ENCODE results near the gene FGGY.

The FGGY gene

DNA sequence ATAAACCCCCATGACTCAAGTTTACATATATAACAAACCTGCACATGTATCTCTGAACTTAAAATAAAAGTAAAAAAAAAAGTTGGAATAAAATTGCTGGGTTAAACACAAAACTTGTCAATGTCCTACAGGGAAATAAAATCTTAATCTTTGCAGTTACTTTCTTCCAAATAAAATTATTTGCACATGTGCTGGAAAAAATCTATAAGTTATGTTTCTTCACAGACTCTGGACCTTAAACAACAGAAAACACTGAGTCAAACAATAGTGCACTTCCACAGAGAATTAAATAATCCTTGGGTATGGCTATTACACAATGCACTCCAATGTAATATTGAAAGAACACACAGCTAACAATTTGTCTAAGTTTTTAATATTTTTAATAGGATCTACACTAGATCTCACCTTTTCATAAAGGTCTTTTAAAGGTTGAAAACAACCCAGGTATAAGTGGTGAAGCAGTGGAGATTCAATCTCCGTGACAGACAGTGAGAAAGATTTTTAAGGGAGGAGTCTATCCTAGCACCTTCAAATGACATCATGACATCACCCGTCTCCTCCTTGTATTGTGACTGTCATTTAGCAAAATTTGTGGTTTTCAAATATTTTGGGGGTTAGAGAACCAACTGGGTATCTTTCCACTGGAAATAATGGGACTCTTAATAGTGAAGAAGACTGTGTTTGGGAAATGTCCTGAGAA lies 25.2 kb upstream of the FGGY start:
- POLR2A ChIA-PET: no interaction called here
- no peaks in the 10 kb centered on the region for H3K9me3 ChIP-seq (ENCODE audit: control insufficient read depth, insufficient read depth, low read depth, low read length)
- no peak overlapping the region for H3K4me3 ChIP-seq (ENCODE audit: low read depth, low read length)
- peaks cover 2% of the 10 kb centered on the region; the same call in 1 of the 2 replicates for H3K4me1 ChIP-seq (ENCODE audit: control insufficient read depth, insufficient read depth, low read length)
- CTCF ChIA-PET: interaction anchor here (0.6 kb wide), 1 partner anchor 87 kb away, joined by 3 read pairs; no protein-coding TSS in a partner anchor
- H3K27ac ChIP-seq (ENCODE audit: extremely low read depth, low read depth, low read length): no peak overlapping the region
- TF ChIP-seq ZSCAN23 (tag by site-specific recombination; IDR thresholded peaks at IDR 0.05) (no peak), ZBTB48 (tag by site-specific recombination; IDR thresholded peaks at IDR 0.05) (no peak), ZNF654 (tag by site-specific recombination; IDR thresholded peaks at IDR 0.05; ENCODE audit: low read depth) (no peak), ZNF335 (tag by site-specific recombination; conservative IDR thresholded peaks at IDR 0.05) (no peak), ZXDB (tag by site-specific recombination; IDR thresholded peaks at IDR 0.05) (no peak), ZNF112 (tag by site-specific recombination; IDR thresholded peaks at IDR 0.05) (no peak), ZNF350 (tag by site-specific recombination; IDR thresholded peaks at IDR 0.05) (no peak), ZNF133 (tag by site-specific recombination; IDR thresholded peaks at IDR 0.05) (peak; percentile 78), ZNF416 (tag by site-specific recombination; IDR thresholded peaks at IDR 0.05) (no peak), SETDB1 (IDR thresholded peaks at IDR 0.05; ENCODE audit: insufficient read length, low read length) (no peak), GLI4 (tag by site-specific recombination; IDR thresholded peaks at IDR 0.05) (no peak)
- TF ChIP-seq, protein P1, sequence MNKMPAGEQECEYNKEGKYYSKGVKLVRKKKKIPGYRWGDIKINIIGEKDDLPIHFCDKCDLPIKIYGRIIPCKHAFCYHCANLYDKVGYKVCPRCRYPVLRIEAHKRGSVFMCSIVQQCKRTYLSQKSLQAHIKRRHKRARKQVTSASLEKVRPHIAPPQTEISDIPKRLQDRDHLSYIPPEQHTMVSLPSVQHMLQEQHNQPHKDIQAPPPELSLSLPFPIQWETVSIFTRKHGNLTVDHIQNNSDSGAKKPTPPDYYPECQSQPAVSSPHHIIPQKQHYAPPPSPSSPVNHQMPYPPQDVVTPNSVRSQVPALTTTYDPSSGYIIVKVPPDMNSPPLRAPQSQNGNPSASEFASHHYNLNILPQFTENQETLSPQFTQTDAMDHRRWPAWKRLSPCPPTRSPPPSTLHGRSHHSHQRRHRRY (tag by site-specific recombination; IDR thresholded peaks at IDR 0.05): no peak
- TF ChIP-seq, protein P2, sequence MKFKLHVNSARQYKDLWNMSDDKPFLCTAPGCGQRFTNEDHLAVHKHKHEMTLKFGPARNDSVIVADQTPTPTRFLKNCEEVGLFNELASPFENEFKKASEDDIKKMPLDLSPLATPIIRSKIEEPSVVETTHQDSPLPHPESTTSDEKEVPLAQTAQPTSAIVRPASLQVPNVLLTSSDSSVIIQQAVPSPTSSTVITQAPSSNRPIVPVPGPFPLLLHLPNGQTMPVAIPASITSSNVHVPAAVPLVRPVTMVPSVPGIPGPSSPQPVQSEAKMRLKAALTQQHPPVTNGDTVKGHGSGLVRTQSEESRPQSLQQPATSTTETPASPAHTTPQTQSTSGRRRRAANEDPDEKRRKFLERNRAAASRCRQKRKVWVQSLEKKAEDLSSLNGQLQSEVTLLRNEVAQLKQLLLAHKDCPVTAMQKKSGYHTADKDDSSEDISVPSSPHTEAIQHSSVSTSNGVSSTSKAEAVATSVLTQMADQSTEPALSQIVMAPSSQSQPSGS (tag by site-specific recombination; IDR thresholded peaks at IDR 0.05; ENCODE audit: low read depth): peak; percentile 35; the same call in 1 of the 2 replicates
- TF ChIP-seq, protein P3, sequence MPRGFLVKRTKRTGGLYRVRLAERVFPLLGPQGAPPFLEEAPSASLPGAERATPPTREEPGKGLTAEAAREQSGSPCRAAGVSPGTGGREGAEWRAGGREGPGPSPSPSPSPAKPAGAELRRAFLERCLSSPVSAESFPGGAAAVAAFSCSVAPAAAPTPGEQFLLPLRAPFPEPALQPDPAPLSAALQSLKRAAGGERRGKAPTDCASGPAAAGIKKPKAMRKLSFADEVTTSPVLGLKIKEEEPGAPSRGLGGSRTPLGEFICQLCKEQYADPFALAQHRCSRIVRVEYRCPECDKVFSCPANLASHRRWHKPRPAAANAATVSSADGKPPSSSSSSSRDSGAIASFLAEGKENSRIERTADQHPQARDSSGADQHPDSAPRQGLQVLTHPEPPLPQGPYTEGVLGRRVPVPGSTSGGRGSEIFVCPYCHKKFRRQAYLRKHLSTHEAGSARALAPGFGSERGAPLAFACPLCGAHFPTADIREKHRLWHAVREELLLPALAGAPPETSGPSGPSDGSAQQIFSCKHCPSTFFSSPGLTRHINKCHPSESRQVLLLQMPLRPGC (tag by site-specific recombination; IDR thresholded peaks at IDR 0.05): no peak
- no peaks in the 10 kb centered on the region for H3K36me3 ChIP-seq (ENCODE audit: control insufficient read depth in 2 of 2, insufficient read depth in 1 of 2, low read length in 2 of 2)

DNA sequence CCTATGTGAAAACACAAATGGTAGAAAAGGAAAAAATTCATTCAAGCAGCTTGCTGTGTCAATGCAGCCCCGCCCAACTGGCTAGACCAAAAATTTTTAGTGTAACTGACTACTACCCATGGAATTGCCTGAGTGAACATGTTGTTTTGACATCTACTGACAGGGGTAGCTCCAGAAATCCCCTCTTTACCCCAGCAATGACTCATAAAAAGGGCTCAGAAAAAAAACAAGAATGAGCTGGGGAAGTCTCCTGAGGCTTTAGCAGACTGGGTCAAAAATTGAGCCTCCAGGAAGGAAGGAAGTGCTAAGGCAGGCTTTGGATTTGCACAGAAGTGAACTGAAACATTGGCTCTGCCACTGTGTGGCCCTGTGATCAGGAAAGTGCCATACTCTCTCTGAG lies 24.4 kb upstream of the FGGY start:
- Histone ChIP-seq H3K9me3 (ENCODE audit: control insufficient read depth, insufficient read depth, low read depth, low read length) (no peaks in the 10 kb centered on the region), H3K36me3 (ENCODE audit: control insufficient read depth in 2 of 2, insufficient read depth in 1 of 2, low read length in 2 of 2) (no peaks in the 10 kb centered on the region), H3K4me1 (ENCODE audit: control insufficient read depth, insufficient read depth, low read length) (peaks cover 2% of the 10 kb centered on the region; the same call in 1 of the 2 replicates), H3K4me3 (ENCODE audit: low read depth, low read length) (no peak overlapping the region), H3K27ac (ENCODE audit: extremely low read depth, low read depth, low read length) (no peak overlapping the region)
- no peak for TF ChIP-seq ZNF394 (tag by site-specific recombination; IDR thresholded peaks at IDR 0.05; ENCODE audit: borderline replicate concordance)
- no peak for TF ChIP-seq ZNF48 (tag by site-specific recombination; IDR thresholded peaks at IDR 0.05)
- TF ChIP-seq ZNF335 (tag by site-specific recombination; conservative IDR thresholded peaks at IDR 0.05): no peak
- no peak for TF ChIP-seq ZNF549 (tag by site-specific recombination; IDR thresholded peaks at IDR 0.05)
- POLR2A ChIA-PET: no interaction called here
- CTCF ChIA-PET: interaction anchor here (0.6 kb wide), 1 partner anchor 86 kb away, joined by 3 read pairs; no protein-coding TSS in a partner anchor

DNA sequence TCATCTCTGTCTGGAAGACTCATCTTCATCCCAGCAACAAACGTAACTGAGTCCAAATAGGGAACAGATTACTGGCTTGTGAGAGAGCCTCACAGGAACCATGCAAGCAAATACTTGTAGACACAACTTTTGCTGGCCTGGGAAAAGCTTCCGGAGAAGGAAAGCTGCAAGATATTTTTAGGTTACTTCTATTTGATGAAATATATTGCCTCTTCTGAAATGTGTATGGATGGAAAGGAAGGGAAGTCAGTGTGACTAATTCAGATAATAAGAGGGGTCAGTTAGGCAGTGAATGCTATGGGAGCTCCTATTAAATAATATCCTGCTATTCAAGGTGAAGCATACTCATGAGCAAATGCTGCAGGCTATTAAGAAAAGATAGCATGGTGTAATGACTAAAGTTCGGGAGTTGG lies 20.4 kb upstream of the FGGY start:
- Histone ChIP-seq H3K4me3 (ENCODE audit: low read depth, low read length) (no peak overlapping the region), H3K27ac (ENCODE audit: extremely low read depth, low read depth, low read length) (no peak overlapping the region), H3K4me1 (ENCODE audit: control insufficient read depth, insufficient read depth, low read length) (peaks cover 2% of the 10 kb centered on the region; the same call in 1 of the 2 replicates), H3K36me3 (ENCODE audit: control insufficient read depth in 2 of 2, insufficient read depth in 1 of 2, low read length in 2 of 2) (no peaks in the 10 kb centered on the region), H3K9me3 (ENCODE audit: control insufficient read depth, insufficient read depth, low read depth, low read length) (no peaks in the 10 kb centered on the region)
- ChIA-PET POLR2A (no interaction called here), CTCF (no interaction called here)
- TF ChIP-seq ZNF621 (tag by site-specific recombination; IDR thresholded peaks at IDR 0.05) (no peak), SP3 (tag by site-specific recombination; IDR thresholded peaks at IDR 0.05) (no peak), HOXD13 (CRISPR knock-in tag; IDR thresholded peaks at IDR 0.05; ENCODE audit: borderline replicate concordance) (no peak), HOXA7 (CRISPR knock-in tag; IDR thresholded peaks at IDR 0.05; ENCODE audit: borderline replicate concordance) (no peak), GLI4 (tag by site-specific recombination; IDR thresholded peaks at IDR 0.05) (no peak), MEIS1 (CRISPR knock-in tag; IDR thresholded peaks at IDR 0.05; ENCODE audit: borderline replicate concordance) (no peak), ZBTB17 (tag by site-specific recombination; IDR thresholded peaks at IDR 0.05) (no peak), ZNF341 (tag by site-specific recombination; IDR thresholded peaks at IDR 0.05; ENCODE audit: low read depth) (no peak), ZNF747 (tag by site-specific recombination; IDR thresholded peaks at IDR 0.05) (no peak), ZNF404 (tag by site-specific recombination; IDR thresholded peaks at IDR 0.05) (no peak), ZNF544 (tag by site-specific recombination; IDR thresholded peaks at IDR 0.05) (no peak), ZNF626 (tag by site-specific recombination; IDR thresholded peaks at IDR 0.05) (no peak), ZNF558 (tag by site-specific recombination; IDR thresholded peaks at IDR 0.05) (no peak), ZNF19 (tag by site-specific recombination; IDR thresholded peaks at IDR 0.05; ENCODE audit: low read depth) (no peak)

All from HEK293 (cell line).